GM18951 (cell line): Measurements from ENCODE around the gene ZC3H7A.

ENCODE experiments used
- POLR2A ChIP-seq: IDR thresholded peaks from 4 replicates; pipeline ENCODE4 v1.6.1; 2011; ENCODE audit warnings: mild to moderate bottlenecking; ENCODE audit not compliant: insufficient read length, insufficient read depth; ENCODE audit errors: extremely low read depth
- in situ Hi-C: fragments of 300-500 bp; cut with MboI; formaldehyde crosslinking; loops from one replicate; pipeline ENCODE4 v1.12.0; 2022; ENCODE audit warnings: low sequenced_read_pairs, mixed read lengths, inconsistent platforms; ENCODE audit not compliant: unreplicated experiment

ZC3H7A gene

GRCh38 chr16:11727796-11728543 is 69.1 kb downstream of the ZC3H7A start:
- in situ Hi-C loops: no loop called here
- no peak for TF ChIP-seq POLR2A

DNA sequence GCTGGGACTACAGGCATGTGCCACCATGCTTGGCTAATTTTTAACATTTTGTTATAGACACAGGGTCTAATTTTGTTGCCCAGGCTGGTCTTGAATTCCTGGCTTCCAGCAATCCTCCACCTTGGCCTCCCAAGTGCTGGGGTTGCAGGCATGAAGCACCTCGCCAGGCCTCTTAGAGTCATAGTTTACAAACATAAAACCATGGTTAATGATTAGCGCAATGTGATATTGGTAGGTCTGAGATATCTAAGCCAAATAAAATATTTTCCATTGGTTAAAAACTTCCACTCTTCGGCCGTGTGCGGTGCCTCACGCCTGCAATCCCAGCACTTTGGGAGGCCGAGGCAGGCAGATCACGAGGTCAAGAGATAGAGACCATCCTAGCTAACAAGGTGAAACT is 71.0 kb downstream of the ZC3H7A start:
- TF ChIP-seq POLR2A: no peak
- in situ Hi-C loops: no loop called here

DNA sequence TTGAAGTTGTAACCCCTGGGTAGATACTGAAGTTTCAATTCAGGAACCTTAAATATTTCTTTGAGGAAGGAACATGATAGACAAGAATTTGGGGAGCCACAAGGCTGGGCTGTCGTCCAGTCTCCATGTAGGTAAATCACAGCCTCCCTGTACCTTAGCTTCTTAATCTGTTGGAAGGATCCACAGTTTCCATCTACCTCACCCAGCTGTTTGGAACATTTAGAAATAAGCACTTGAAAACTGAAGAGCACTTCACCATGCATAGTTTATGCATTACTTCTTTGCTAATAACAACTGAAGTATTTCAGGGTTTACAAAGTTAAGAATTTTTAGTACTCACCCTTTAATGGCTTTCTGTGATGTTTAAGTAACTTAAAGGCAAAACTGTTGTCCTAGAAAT is 71.6 kb downstream of the ZC3H7A start:
- in situ Hi-C loops: no loop called here
- no peak for TF ChIP-seq POLR2A

- in situ Hi-C loops: no loop called here
- no peak for TF ChIP-seq POLR2A
Measured at GRCh38 chr16:11722468-11722808, 74.6 kb downstream of the ZC3H7A start.

DNA sequence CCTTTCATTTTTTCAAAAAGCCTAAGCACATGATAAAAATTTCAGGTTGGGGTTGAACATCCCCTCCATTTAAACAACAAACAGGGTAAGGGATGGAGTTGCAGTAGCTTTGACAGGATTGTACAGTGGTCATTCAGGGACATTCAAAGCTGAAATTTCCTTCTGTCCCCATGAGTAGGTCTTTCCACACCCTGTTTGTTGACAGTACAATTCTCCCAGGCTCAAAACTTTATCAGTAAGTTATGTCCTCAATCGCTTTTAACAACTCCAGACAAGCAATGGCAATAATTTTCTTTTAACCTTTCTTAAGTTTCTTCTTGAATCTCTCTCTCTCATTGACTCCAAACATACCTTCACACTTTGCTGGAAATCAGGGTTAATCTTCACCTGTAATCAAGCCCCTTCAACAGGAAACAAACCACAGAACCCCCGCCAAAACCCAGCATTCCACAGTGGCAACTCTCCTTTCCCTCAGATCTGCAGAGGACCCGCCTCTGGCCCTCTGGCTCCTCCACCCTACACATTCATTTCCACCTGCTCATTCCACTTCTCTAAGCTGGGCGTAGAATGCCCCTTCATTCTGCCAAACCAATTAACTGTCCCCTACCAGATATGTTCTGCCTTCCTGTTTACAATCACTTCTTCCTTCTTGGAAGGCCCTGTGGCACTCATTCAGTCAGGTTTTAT is 75.1 kb downstream of the ZC3H7A start:
- in situ Hi-C loops: no loop called here

GRCh38 chr16:11719762-11720161 is 77.3 kb downstream of the ZC3H7A start:
- in situ Hi-C loops: no loop called here
- TF ChIP-seq POLR2A: no peak

More for the DNA sequence above, 75.1 kb downstream of the ZC3H7A start:
- TF ChIP-seq POLR2A: no peak

GRCh38 chr16:11719171-11719570 is 77.9 kb downstream of the ZC3H7A start:
- in situ Hi-C loops: no loop called here
- no peak for TF ChIP-seq POLR2A

GRCh38 chr16:11717811-11718210 is 79.2 kb downstream of the ZC3H7A start:
- no peak for TF ChIP-seq POLR2A
- in situ Hi-C loops: no loop called here

DNA sequence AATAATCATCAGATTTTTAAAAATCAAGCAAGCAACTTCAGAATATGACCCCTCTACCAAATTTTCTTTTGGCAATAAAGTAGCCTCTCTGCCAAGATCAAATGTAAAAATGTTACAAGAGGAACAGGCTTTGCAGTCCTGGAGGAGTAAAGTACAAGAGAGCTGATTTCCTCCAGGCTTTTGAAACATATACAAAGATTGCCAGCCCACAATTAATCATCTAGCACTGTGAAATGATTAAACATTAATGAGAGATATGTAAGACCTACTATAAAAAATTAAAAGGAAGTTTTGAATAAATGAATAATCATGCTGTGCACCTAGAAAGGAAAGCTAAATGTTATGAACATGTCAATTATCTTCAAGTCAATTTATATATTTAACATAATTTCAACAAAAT is 80.7 kb downstream of the ZC3H7A start:
- in situ Hi-C loops: no loop called here

GRCh38 chr16:11715246-11715947 is 81.7 kb downstream of the ZC3H7A start:
- TF ChIP-seq POLR2A: no peak
- in situ Hi-C loops: no loop called here

More for the DNA sequence above, 80.7 kb downstream of the ZC3H7A start:
- no peak for TF ChIP-seq POLR2A

- in situ Hi-C loops: no loop called here
- TF ChIP-seq POLR2A: no peak
Measured at GRCh38 chr16:11712122-11712521, 84.9 kb downstream of the ZC3H7A start.

GRCh38 chr16:11711662-11712061 is 85.4 kb downstream of the ZC3H7A start:
- in situ Hi-C loops: no loop called here
- no peak for TF ChIP-seq POLR2A

- TF ChIP-seq POLR2A: no peak
- in situ Hi-C loops: no loop called here
Measured at GRCh38 chr16:11708421-11708820, 88.6 kb downstream of the ZC3H7A start.
